Inflammatory macrophage (primary cell): Measurements from ENCODE around the gene NEUROG2.
"Not testable (repeated sequence)": the region's sequence is repeated elsewhere in the genome, so short reads cannot be mapped to it uniquely, and the experiment has no call there.

Experiments used
- DNase-seq, 2 donors: peaks; one replicate each; pipeline ENCODE4 v3.0.0-alpha.2; 2020 to 2022

NEUROG2 gene

GRCh38 chr4:112520598-112521122 is 4.7 kb upstream of the NEUROG2 start:
- DNase-seq: no peak

GRCh38 chr4:112519689-112520597 is 4.0 kb upstream of the NEUROG2 start:
- DNase-seq: no peak

- DNase-seq: no peak
These were observed 2.7 kb upstream of the NEUROG2 start for GRCh38 chr4:112518675-112519074.

- DNase-seq: no peak
These were observed 1.9 kb upstream of the NEUROG2 start for GRCh38 chr4:112517911-112518310.

GRCh38 chr4:112517067-112517634 is 1.2 kb upstream of the NEUROG2 start:
- no peak for DNase-seq

- DNase-seq: no peak
These were observed 589 bp upstream of the NEUROG2 start for GRCh38 chr4:112516471-112517066.

- peak in 1 of 2 donors; percentile 39 for DNase-seq
These were observed 548 bp downstream of the NEUROG2 start for GRCh38 chr4:112515198-112516065.

GRCh38 chr4:112514647-112515197 is 1.3 kb downstream of the NEUROG2 start:
- DNase-seq: no peak

- DNase-seq: no peak
These were observed 1.9 kb downstream of the NEUROG2 start for GRCh38 chr4:112513971-112514646.

- DNase-seq: no peak
These were observed 4.2 kb downstream of the NEUROG2 start for GRCh38 chr4:112511803-112512118.

- no peak for DNase-seq
These were observed 4.7 kb downstream of the NEUROG2 start for GRCh38 chr4:112511093-112511802.

- DNase-seq: no peak
These were observed 5.5 kb downstream of the NEUROG2 start for GRCh38 chr4:112510291-112511092.

GRCh38 chr4:112509243-112510141 is 6.5 kb downstream of the NEUROG2 start:
- DNase-seq: no peak

GRCh38 chr4:112508356-112508755 is 7.6 kb downstream of the NEUROG2 start:
- no peak for DNase-seq

GRCh38 chr4:112504807-112505206 is 11.2 kb downstream of the NEUROG2 start:
- no peak for DNase-seq

GRCh38 chr4:112502871-112503270 is 13.1 kb downstream of the NEUROG2 start:
- DNase-seq: no peak

- DNase-seq: no peak
These were observed 23.7 kb downstream of the NEUROG2 start for GRCh38 chr4:112492321-112492720.

GRCh38 chr4:112490808-112491207 is 25.2 kb downstream of the NEUROG2 start:
- DNase-seq: not testable (repeated sequence)

- DNase-seq: no peak
These were observed 30.1 kb downstream of the NEUROG2 start for GRCh38 chr4:112485930-112486329.
